ENCODE data around the gene DHX36. TPM values are rescaled to one million over a fixed set of nuclear protein-coding genes. Genes with fewer than 3 reads are reported as not detected.

DHX36 gene
- total and polyA plus RNA-seq, 4 donors, result 10.6 to 33.6 (median 23.1) TPM

GRCh38 chr3:154254527-154254926 is 69.8 kb downstream of the DHX36 start:
- Histone ChIP-seq H3K4me3 (ENCODE audit: low read depth in 1 of 3, low read length in 3 of 3) (no peak overlapping the region), H3K27me3 (ENCODE audit: control insufficient read depth in 4 of 4, insufficient read depth in 4 of 4, low read length in 3 of 4) (no peaks in the 10 kb centered on the region), H3K4me1 (ENCODE audit: control insufficient read depth in 4 of 4, insufficient read depth in 4 of 4, low read length in 3 of 4) (peaks cover 3 to 28% (median 24%) of the 10 kb centered on the region in 4 donors), H3K27ac (ENCODE audit: low read depth in 1 of 2, low read length in 2 of 2) (no peak overlapping the region), H3K36me3 (ENCODE audit: control insufficient read depth in 4 of 4, insufficient read depth in 3 of 4, low read depth in 1 of 4, low read length in 3 of 4) (peaks cover 8 to 56% (median 46%) of the 10 kb centered on the region in 4 donors), H3K9ac (ENCODE audit: low read depth in 1 of 2, low read length in 2 of 2) (no peak overlapping the region), H3K9me3 (ENCODE audit: control insufficient read depth in 4 of 4, low read length in 3 of 4) (no peaks in the 10 kb centered on the region)
- no peak for DNase-seq (ENCODE audit: low spot score)
- WGBS, result 88% methylated on average over 8 of the region's 8 CpGs
- TF ChIP-seq MAX (IDR thresholded peaks at IDR 0.05) (no peak), FOXA1 (IDR thresholded peaks at IDR 0.05) (no peak), FOXA2 (IDR thresholded peaks at IDR 0.05) (no peak), HNF4G (IDR thresholded peaks at IDR 0.05) (no peak), HNF4A (conservative IDR thresholded peaks at IDR 0.05) (no peak), JUND (IDR thresholded peaks at IDR 0.05) (no peak)

- Histone ChIP-seq H3K4me3 (ENCODE audit: low read depth in 1 of 3, low read length in 3 of 3) (no peak overlapping the region), H3K27me3 (ENCODE audit: control insufficient read depth in 4 of 4, insufficient read depth in 4 of 4, low read length in 3 of 4) (no peaks in the 10 kb centered on the region), H3K9ac (ENCODE audit: low read depth in 1 of 2, low read length in 2 of 2) (no peak overlapping the region), H3K27ac (ENCODE audit: low read depth in 1 of 2, low read length in 2 of 2) (no peak overlapping the region), H3K4me1 (ENCODE audit: control insufficient read depth in 4 of 4, insufficient read depth in 4 of 4, low read length in 3 of 4) (peaks cover 3 to 28% (median 24%) of the 10 kb centered on the region in 4 donors), H3K36me3 (ENCODE audit: control insufficient read depth in 4 of 4, insufficient read depth in 3 of 4, low read depth in 1 of 4, low read length in 3 of 4) (peaks cover 8 to 41% (median 32%) of the 10 kb centered on the region in 4 donors), H3K9me3 (ENCODE audit: control insufficient read depth in 4 of 4, low read length in 3 of 4) (no peaks in the 10 kb centered on the region)
- DNase-seq (ENCODE audit: low spot score), result peak; percentile 83
- 4% methylated on average over 11 of the region's 11 CpGs for WGBS
- TF ChIP-seq RAD21 (IDR thresholded peaks at IDR 0.05), result peak; percentile 96 to 98
- TF ChIP-seq SP1 (IDR thresholded peaks at IDR 0.05), result no peak
- TF ChIP-seq YY1 (IDR thresholded peaks at IDR 0.05), result peak; percentile 18
- peak; percentile 87 for TF ChIP-seq CTCF (IDR thresholded peaks at IDR 0.05; ENCODE audit: low read depth, low read length, missing input control)
- TF ChIP-seq EGR1 (IDR thresholded peaks at IDR 0.05; ENCODE audit: low read depth in 2 of 2), result no peak
- peak; percentile 9 to 36 for TF ChIP-seq HNF4A (conservative IDR thresholded peaks at IDR 0.05)
These were observed 71.3 kb downstream of the DHX36 start for GRCh38 chr3:154252759-154253638.

- H3K36me3 ChIP-seq (ENCODE audit: control insufficient read depth in 4 of 4, insufficient read depth in 3 of 4, low read depth in 1 of 4, low read length in 3 of 4), result peaks cover 7 to 28% (median 20%) of the 10 kb centered on the region in 4 donors
- 44% methylated on average over 3 of the region's 3 CpGs for WGBS
- H3K4me3 ChIP-seq (ENCODE audit: low read depth in 1 of 3, low read length in 3 of 3), result no peak overlapping the region
- H3K27me3 ChIP-seq (ENCODE audit: control insufficient read depth in 4 of 4, insufficient read depth in 4 of 4, low read length in 3 of 4), result no peaks in the 10 kb centered on the region
- no peak for DNase-seq (ENCODE audit: low spot score)
- H3K9me3 ChIP-seq (ENCODE audit: control insufficient read depth in 4 of 4, low read length in 3 of 4), result no peaks in the 10 kb centered on the region
- H3K27ac ChIP-seq (ENCODE audit: low read depth in 1 of 2, low read length in 2 of 2), result peak overlapping the region in 1 of 2 donors; percentile 12
- no peak overlapping the region for H3K9ac ChIP-seq (ENCODE audit: low read depth in 1 of 2, low read length in 2 of 2)
- H3K4me1 ChIP-seq (ENCODE audit: control insufficient read depth in 4 of 4, insufficient read depth in 4 of 4, low read length in 3 of 4), result peaks cover 3 to 28% (median 24%) of the 10 kb centered on the region in 4 donors
- peak; percentile 74 for TF ChIP-seq MAX (IDR thresholded peaks at IDR 0.05)
- no peak for TF ChIP-seq NR2F2 (IDR thresholded peaks at IDR 0.05)
- TF ChIP-seq ATF3 (IDR thresholded peaks at IDR 0.05), result no peak
- TF ChIP-seq SP1 (IDR thresholded peaks at IDR 0.05), result peak; percentile 74
- TF ChIP-seq EGR1 (IDR thresholded peaks at IDR 0.05; ENCODE audit: low read depth in 2 of 2), result peak; percentile 67 to 80
- peak; percentile 73 for TF ChIP-seq FOXA1 (IDR thresholded peaks at IDR 0.05)
- TF ChIP-seq YY1 (IDR thresholded peaks at IDR 0.05), result peak; percentile 87
- peak; percentile 30 to 36 for TF ChIP-seq RAD21 (IDR thresholded peaks at IDR 0.05)
- TF ChIP-seq HNF4A (conservative IDR thresholded peaks at IDR 0.05), result peak; percentile 93 to 94
- peak; percentile 58 for TF ChIP-seq REST (IDR thresholded peaks at IDR 0.05)
- peak; percentile 29 for TF ChIP-seq ZBTB33 (IDR thresholded peaks at IDR 0.05)
- peak; percentile 68 to 70 for TF ChIP-seq RXRA (IDR thresholded peaks at IDR 0.05)
These were observed 72.7 kb downstream of the DHX36 start for GRCh38 chr3:154251610-154252009.

All from liver (tissue), 9 donors.